Measurements from ENCODE around the gene PPP1CC. TPM values are rescaled to one million over a fixed set of nuclear protein-coding genes. Genes with fewer than 3 reads are reported as not detected.

Gene PPP1CC
- total RNA-seq, 4 donors from 2014 or later, result 103 to 135 (median 126) TPM

GRCh38 chr12:110684312-110684836, 58.3 kb downstream of the PPP1CC start:
- no peak for ATAC-seq
- Histone ChIP-seq H3K4me1 (peaks cover 0 to 17% (median under 1%) of the 10 kb centered on the region in 3 donors), H3K27ac (no peak overlapping the region), H3K9me3 (no peaks in the 10 kb centered on the region), H3K4me3 (no peak overlapping the region), H3K27me3 (no peaks in the 10 kb centered on the region), H3K36me3 (peaks cover 0 to 30% of the 10 kb centered on the region in 2 donors)
- 73% methylated on average over 5 to 7 of the region's 7 CpGs for WGBS, 2 donors (ENCODE audit: low coverage in 1 of 2)
- TF ChIP-seq POLR2AphosphoS5 (IDR thresholded peaks at IDR 0.05), result no peak
- no peak for TF ChIP-seq POLR2A (IDR thresholded peaks at IDR 0.05)
- TF ChIP-seq EP300 (IDR thresholded peaks at IDR 0.05), result no peak
- TF ChIP-seq, protein P1, sequence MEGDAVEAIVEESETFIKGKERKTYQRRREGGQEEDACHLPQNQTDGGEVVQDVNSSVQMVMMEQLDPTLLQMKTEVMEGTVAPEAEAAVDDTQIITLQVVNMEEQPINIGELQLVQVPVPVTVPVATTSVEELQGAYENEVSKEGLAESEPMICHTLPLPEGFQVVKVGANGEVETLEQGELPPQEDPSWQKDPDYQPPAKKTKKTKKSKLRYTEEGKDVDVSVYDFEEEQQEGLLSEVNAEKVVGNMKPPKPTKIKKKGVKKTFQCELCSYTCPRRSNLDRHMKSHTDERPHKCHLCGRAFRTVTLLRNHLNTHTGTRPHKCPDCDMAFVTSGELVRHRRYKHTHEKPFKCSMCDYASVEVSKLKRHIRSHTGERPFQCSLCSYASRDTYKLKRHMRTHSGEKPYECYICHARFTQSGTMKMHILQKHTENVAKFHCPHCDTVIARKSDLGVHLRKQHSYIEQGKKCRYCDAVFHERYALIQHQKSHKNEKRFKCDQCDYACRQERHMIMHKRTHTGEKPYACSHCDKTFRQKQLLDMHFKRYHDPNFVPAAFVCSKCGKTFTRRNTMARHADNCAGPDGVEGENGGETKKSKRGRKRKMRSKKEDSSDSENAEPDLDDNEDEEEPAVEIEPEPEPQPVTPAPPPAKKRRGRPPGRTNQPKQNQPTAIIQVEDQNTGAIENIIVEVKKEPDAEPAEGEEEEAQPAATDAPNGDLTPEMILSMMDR (IDR thresholded peaks at IDR 0.05), result no peak

DNA sequence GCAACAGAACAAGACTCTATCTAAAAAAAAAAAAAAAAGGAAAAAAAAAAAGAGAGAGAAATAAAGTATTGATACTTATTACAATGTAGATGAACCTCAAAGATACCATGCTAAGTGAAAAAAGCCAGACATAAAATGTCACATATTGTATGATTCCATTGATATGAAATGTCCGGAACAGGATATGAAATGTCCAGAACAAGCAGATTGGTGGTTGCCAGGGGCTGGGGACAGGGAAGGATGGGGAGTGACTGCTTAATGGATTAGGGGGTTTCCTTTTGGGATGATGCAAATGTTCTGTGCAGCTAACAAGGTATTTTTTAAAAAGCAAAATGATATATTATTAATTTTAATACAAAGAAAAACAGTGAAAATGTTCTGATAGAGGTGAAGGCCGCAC, 58.8 kb downstream of the PPP1CC start:
- no peaks in the 10 kb centered on the region for H3K27me3 ChIP-seq
- no peaks in the 10 kb centered on the region for H3K9me3 ChIP-seq
- H3K27ac ChIP-seq, result no peak overlapping the region
- TF ChIP-seq POLR2AphosphoS5 (IDR thresholded peaks at IDR 0.05), result no peak
- H3K36me3 ChIP-seq, result peaks cover 0 to 30% of the 10 kb centered on the region in 2 donors
- no peak for ATAC-seq
- 93 to 94% methylated on average over 2 of the region's 2 CpGs for WGBS, 2 donors (ENCODE audit: low coverage in 1 of 2)
- peaks cover 0 to 15% (median 0%) of the 10 kb centered on the region in 3 donors for H3K4me1 ChIP-seq
- no peak overlapping the region for H3K4me3 ChIP-seq

GRCh38 chr12:110680032-110680431, 62.7 kb downstream of the PPP1CC start:
- peaks cover 0 to 30% of the 10 kb centered on the region in 2 donors for H3K36me3 ChIP-seq
- 73% methylated on average over 1 of the region's 1 CpG; no CpG with 5 or more reads in 1 of the 2 donors for WGBS, 2 donors (ENCODE audit: low coverage in 1 of 2)
- no peak overlapping the region for H3K4me3 ChIP-seq
- H3K4me1 ChIP-seq, result no peaks in the 10 kb centered on the region
- TF ChIP-seq POLR2AphosphoS5 (IDR thresholded peaks at IDR 0.05) (no peak), POLR2A (IDR thresholded peaks at IDR 0.05) (no peak), EP300 (IDR thresholded peaks at IDR 0.05) (no peak)
- TF ChIP-seq, protein P1 (IDR thresholded peaks at IDR 0.05), result no peak
- ATAC-seq, result no peak
- H3K27ac ChIP-seq, result no peak overlapping the region
- H3K9me3 ChIP-seq, result peaks cover 0 to 2% (median 0%) of the 10 kb centered on the region in 3 donors
- no peaks in the 10 kb centered on the region for H3K27me3 ChIP-seq

DNA sequence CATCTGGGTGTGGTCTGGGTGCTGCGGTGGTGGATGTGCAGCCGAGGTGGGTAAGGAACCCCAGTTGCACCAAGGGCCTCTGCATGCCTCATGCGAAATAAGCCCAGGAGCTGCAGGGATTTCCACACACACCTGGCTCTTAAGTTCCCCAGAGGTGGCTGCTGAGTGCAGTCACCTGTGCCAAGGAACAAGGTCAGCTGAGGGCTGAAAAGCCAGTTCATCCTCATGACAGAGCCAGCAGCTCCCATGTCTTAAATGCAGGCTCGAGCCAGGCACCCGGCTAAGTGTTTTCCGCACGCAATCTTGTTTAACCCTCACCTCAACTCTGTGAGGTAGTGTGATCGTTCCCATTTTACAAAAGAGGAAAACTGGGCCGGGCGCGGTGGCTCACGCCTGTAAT, 63.5 kb downstream of the PPP1CC start:
- Histone ChIP-seq H3K27me3 (no peaks in the 10 kb centered on the region), H3K9me3 (peaks cover 0 to 9% (median 0%) of the 10 kb centered on the region in 3 donors), H3K27ac (no peak overlapping the region), H3K36me3 (peaks cover 0 to 25% of the 10 kb centered on the region in 2 donors), H3K4me1 (no peaks in the 10 kb centered on the region), H3K4me3 (no peak overlapping the region)
- TF ChIP-seq EP300 (IDR thresholded peaks at IDR 0.05) (no peak), POLR2A (IDR thresholded peaks at IDR 0.05) (no peak), POLR2AphosphoS5 (IDR thresholded peaks at IDR 0.05) (no peak)
- TF ChIP-seq, protein P1 (IDR thresholded peaks at IDR 0.05), result no peak
- ATAC-seq, result no peak
- WGBS, 2 donors (ENCODE audit: low coverage in 1 of 2), result no CpG with 5 or more reads among the region's 12 CpGs

DNA sequence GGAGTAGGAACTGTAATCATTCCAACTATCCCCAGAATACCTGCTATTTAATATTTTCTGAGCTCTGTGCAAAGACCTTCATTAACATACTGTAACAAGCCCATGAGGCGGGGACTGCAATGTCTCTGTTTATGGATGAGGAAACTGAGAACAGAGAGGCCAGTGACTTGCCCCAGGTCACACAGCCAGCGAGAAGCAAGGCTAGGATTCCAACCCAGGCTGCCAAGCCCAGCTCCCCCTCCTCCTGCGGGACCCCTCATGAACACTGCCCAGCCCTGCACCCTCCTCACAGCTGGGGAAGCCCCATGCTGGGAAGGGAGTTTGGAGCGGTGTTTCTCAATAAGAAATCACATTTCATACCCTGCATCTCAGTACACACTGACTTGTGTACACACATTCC, 64.7 kb downstream of the PPP1CC start:
- 91 to 100% methylated on average over 1 of the region's 4 CpGs for WGBS, 2 donors (ENCODE audit: low coverage in 1 of 2)
- no peak for ATAC-seq
- peak overlapping the region in 2 of 4 donors; percentile 24 to 31 for H3K27ac ChIP-seq
- TF ChIP-seq EP300 (IDR thresholded peaks at IDR 0.05), result no peak
- no peak for TF ChIP-seq POLR2A (IDR thresholded peaks at IDR 0.05)
- TF ChIP-seq, protein P1 (IDR thresholded peaks at IDR 0.05), result no peak
- no peak for TF ChIP-seq POLR2AphosphoS5 (IDR thresholded peaks at IDR 0.05)
- peaks cover 0 to 18% of the 10 kb centered on the region in 2 donors for H3K36me3 ChIP-seq
- no peaks in the 10 kb centered on the region for H3K4me1 ChIP-seq
- H3K9me3 ChIP-seq, result peaks cover 0 to 9% (median 0%) of the 10 kb centered on the region in 3 donors
- no peaks in the 10 kb centered on the region for H3K27me3 ChIP-seq
- H3K4me3 ChIP-seq, result no peak overlapping the region
